HUES64 (cell line): ENCODE measurements around the gene UBE2B.
"Not testable (repeated sequence)": the region's sequence is repeated elsewhere in the genome, so short reads cannot be mapped to it uniquely, and the experiment has no call there.

Experiments
- H3K27ac ChIP-seq: 2 replicates; pipeline ENCODE4 v1.7.0; 2013; ENCODE audit warnings: low read depth, low read length, inconsistent platforms
- H3K27me3 ChIP-seq: 2 replicates; pipeline ENCODE4 v1.6.1; 2013; ENCODE audit warnings: mild to moderate bottlenecking, low read length; ENCODE audit not compliant: insufficient read depth
- H3K36me3 ChIP-seq: 2 replicates; pipeline ENCODE4 v1.6.1; 2013; ENCODE audit warnings: mild to moderate bottlenecking, low read length; ENCODE audit not compliant: insufficient read depth
- H3K4me1 ChIP-seq: 2 replicates; pipeline ENCODE4 v1.6.1; 2013; ENCODE audit warnings: mild to moderate bottlenecking, low read length, moderate library complexity; ENCODE audit not compliant: insufficient read depth
- H3K4me3 ChIP-seq: 2 replicates; pipeline ENCODE4 v1.5.1; 2013; ENCODE audit warnings: mild to moderate bottlenecking, low read length, moderate library complexity
- H3K9ac ChIP-seq: 2 replicates; pipeline ENCODE4 v1.6.1; 2013; ENCODE audit warnings: mild to moderate bottlenecking, low read depth, low read length
- H3K9me3 ChIP-seq: 2 replicates; pipeline ENCODE4 v1.6.1; 2013; ENCODE audit warnings: low read depth, low read length; ENCODE audit not compliant: insufficient read depth
- WGBS: fragments of 150-250, 120-280 bp; methylation state at CpG from one replicate; pipeline ENCODE4 v1.1.7; 2013; ENCODE audit warnings: missing lambda C conversion rate; 5-methylcytosine and 5-hydroxymethylcytosine counted together

UBE2B gene

DNA sequence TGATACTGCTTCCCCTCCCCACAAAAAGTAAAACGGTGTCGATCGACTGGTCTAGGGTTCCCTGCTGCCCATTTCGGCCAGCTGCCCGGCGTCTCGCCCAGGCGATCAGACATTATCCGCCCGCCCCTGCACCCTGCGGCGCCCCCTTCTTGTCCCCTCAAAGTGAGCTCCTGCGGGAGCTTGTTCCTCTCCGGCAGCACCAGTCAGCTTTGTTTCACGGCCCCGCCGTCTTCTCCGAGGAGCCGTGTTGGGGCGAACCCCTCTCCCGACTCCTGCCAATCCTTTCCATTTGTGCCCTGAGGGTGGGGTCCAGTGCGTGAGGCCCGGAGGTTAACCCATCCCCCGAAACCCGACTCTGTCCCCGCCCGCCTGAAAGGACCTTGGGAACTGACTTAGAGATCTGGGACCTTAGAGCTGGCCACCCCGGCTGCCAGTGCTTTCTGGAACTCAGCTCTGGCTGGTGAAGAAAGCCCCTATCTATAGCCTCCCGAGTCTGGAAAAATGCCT, 518 bp downstream of the UBE2B start:
- peaks cover 24% of the 10 kb centered on the region for H3K36me3 ChIP-seq
- peak overlapping the region; percentile 99 for H3K27ac ChIP-seq
- peak overlapping the region; percentile 95 for H3K9ac ChIP-seq
- WGBS: under 1% methylated on average over 29 of the region's 29 CpGs
- H3K27me3 ChIP-seq: no peaks in the 10 kb centered on the region
- H3K4me1 ChIP-seq: peaks cover 11% of the 10 kb centered on the region
- no peaks in the 10 kb centered on the region; the same call in 1 of the 2 replicates for H3K9me3 ChIP-seq
- peak overlapping the region; percentile 95 for H3K4me3 ChIP-seq

DNA sequence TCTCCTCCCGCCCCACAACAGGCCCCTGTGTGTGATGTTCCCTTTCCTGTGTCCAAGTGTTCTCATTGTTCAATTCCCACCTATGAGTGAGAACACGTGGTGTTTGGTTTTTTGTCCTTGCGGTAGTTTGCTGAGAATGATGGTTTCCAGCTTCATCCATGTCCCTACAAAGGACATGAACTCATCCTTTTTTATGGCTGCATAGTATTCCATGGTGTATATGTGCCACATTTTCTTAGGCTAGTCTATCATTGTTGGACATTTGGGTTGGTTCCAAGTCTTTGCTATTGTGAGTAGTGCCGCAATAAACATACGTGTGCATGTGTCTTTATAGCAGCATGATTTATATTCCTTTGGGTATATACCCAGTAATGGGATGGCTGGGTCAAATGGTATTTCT, 2.3 kb downstream of the UBE2B start:
- not testable (repeated sequence) for H3K9ac ChIP-seq, H3K9me3 ChIP-seq, H3K4me3 ChIP-seq, H3K27me3 ChIP-seq, H3K27ac ChIP-seq
- H3K36me3 ChIP-seq: peaks cover 38% of the 10 kb centered on the region
- H3K4me1 ChIP-seq: peaks cover 11% of the 10 kb centered on the region
- 93% methylated on average over 1 of the region's 5 CpGs for WGBS

DNA sequence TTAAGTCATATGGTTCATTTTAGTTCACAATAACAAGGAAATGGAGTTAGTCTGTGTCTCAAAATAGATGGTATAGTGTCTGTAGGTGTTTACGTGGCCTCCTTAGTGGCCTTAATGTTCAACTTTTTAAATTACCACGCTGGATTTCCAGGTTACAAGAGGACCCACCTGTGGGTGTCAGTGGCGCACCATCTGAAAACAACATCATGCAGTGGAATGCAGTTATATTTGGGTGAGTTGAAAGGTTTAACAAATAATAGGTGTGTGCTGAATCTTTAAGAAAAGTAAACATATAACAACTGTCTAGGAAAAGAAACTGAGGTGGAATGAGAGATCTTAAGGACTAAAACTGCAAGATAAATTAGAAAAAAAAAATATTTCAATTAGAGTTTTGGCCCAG, 2.9 kb downstream of the UBE2B start:
- H3K9me3 ChIP-seq: no peaks in the 10 kb centered on the region
- peaks cover 11% of the 10 kb centered on the region for H3K4me1 ChIP-seq
- H3K4me3 ChIP-seq: no peak overlapping the region
- 94% methylated on average over 3 of the region's 3 CpGs for WGBS
- no peaks in the 10 kb centered on the region for H3K27me3 ChIP-seq
- no peak overlapping the region for H3K9ac ChIP-seq
- H3K27ac ChIP-seq: no peak overlapping the region
- H3K36me3 ChIP-seq: peaks cover 42% of the 10 kb centered on the region

DNA sequence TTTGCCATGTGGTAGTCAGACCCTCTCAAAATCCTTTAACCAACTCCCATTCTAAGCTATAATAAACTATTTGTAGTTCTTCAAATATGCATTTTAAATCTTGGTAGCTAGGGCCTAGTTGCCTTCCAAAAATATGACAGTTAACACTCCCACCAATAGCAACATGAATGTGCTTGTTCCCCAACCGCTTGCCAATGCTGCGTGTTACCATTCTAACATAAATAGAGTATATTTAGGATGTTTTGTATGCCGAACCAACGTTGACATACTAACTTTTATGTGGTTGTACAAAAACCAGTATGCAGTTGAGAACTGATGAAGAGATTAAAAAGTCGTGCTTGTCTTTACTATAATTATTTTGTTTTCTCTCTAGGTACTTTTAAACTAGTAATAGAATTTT, 9.0 kb downstream of the UBE2B start:
- no peak overlapping the region for H3K9ac ChIP-seq
- no peaks in the 10 kb centered on the region for H3K9me3 ChIP-seq
- H3K4me3 ChIP-seq: no peak overlapping the region
- H3K27me3 ChIP-seq: no peaks in the 10 kb centered on the region
- peaks cover 87% of the 10 kb centered on the region for H3K36me3 ChIP-seq
- no peak overlapping the region for H3K27ac ChIP-seq
- no peaks in the 10 kb centered on the region for H3K4me1 ChIP-seq
- 97% methylated on average over 4 of the region's 5 CpGs for WGBS

DNA sequence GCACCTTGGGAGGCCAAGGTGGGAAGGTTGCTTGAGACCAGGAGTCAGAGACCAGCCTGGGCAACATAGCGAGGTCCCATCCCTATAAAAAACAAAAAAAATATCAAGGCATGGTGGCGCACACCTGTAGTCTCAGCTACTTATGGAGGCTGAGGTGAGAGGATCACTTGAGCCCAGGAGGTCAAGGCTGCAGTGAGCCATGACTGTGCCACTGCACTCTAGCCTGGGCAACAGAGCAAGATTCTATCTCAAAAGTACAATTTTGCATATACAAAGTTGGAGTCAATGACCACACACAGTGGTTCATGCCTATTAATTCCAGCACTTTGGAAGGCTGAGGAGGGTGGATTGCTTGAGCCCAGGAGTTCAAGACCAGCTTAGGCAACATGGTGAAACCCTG, 10.8 kb downstream of the UBE2B start:
- 95% methylated on average over 2 of the region's 2 CpGs for WGBS
- H3K36me3 ChIP-seq: peaks cover 87% of the 10 kb centered on the region
- not testable (repeated sequence) for H3K27ac ChIP-seq, H3K4me3 ChIP-seq, H3K9ac ChIP-seq, H3K4me1 ChIP-seq, H3K27me3 ChIP-seq, H3K9me3 ChIP-seq

DNA sequence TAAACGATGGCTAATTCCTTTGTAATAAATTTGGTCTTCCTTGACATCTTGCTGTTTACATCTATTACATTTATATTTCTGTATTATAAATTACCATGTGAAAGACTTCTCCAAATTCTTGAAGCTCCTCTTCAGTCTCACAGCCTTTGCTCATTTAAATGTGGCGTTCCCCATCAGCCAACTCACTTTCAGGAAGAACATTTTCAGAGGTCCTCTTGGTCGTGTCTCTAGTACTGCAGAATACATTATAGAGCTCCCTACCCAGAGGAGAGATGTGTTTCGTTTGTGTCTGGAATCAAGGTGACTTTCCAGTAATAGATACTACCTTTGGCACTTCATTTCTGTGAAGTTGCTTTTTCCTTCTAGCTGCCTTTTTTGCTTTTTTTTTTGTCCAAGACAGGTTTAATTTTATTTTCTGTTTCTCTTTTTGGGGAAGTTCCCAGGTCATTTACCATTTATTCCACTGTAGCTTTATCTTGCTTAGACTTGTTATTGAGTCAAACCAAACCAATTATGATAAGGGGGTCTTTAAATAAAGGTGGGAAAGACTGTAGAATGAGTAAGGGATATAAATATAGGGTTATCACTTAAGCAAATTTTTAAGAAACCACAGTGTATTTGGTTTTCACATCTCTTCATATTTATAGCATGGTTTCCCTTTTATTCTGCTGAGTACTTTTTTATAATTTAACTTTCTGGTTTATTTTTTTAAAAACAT, 12.8 kb downstream of the UBE2B start:
- Histone ChIP-seq H3K9me3 (no peaks in the 10 kb centered on the region), H3K27me3 (no peaks in the 10 kb centered on the region), H3K9ac (no peak overlapping the region), H3K4me1 (no peaks in the 10 kb centered on the region), H3K36me3 (peaks cover 92% of the 10 kb centered on the region), H3K4me3 (no peak overlapping the region), H3K27ac (no peak overlapping the region)
- WGBS: 96% methylated on average over 3 of the region's 4 CpGs

DNA sequence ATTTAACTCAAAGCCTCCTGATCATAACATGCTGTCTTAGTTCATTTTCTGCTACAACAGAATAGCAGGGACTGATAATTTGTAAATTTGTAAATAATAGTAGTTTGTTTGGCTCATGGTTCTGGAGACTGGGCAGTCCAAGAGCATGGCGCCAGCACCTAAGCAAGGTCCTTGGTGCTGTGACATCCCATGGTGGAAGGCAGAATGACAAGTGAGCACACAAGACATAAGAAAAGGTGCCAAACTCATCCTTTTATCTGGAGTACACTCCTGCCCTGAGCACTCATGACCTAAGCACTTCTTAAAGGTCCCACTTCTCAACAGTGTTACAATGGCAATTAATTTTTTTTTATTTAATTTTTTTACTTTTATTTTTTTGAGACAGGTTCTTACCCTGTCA, 16.1 kb downstream of the UBE2B start:
- Histone ChIP-seq H3K27ac (no peak overlapping the region), H3K9ac (no peak overlapping the region), H3K27me3 (no peaks in the 10 kb centered on the region), H3K4me1 (no peaks in the 10 kb centered on the region), H3K36me3 (peaks cover 95% of the 10 kb centered on the region), H3K4me3 (no peak overlapping the region), H3K9me3 (no peaks in the 10 kb centered on the region)
- 96% methylated on average over 1 of the region's 1 CpG for WGBS

DNA sequence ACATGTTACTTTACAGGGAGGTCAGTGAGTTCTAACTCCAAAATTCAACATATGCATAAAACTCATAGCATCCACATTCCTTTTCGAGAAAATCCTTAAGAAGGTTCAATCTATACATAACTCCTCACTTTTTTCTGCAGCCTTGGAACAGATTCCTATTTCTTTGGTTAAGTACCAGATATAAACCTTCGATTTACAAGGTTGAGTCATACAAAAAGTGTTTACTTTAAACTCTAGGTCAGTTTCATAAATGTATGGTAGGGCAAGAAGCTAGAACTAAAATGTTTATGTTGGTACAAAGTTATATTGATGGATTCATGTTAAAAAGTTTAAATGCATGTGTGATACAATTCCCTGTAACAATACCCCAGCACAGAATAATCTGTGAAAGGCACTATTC, 20.9 kb downstream of the UBE2B start:
- Histone ChIP-seq H3K9me3 (no peaks in the 10 kb centered on the region), H3K9ac (no peak overlapping the region), H3K4me3 (no peak overlapping the region), H3K27ac (no peak overlapping the region), H3K4me1 (peaks cover 18% of the 10 kb centered on the region; the same call in 1 of the 2 replicates), H3K27me3 (no peaks in the 10 kb centered on the region), H3K36me3 (peaks cover 90% of the 10 kb centered on the region)
- WGBS: 94% methylated on average over 2 of the region's 2 CpGs

DNA sequence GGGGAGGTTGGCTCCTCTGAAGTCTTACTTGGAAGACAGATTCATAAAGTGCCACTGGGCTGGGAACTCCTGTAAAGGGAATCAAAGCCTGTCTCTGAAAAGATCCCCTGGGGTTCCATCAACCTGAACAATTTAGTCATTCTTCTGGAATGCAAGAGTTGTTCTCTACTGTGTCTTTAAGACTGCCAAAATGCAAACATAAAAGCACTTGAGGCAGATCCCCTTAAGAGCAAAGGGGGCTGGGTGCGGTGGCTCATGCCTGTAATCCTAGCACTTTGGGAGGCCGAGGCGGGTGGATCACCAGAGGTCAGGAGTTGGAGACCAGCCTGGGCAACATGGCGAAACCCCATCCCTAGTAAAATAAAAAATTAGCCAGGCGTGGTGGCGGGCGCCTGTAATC, 23.6 kb downstream of the UBE2B start:
- no peaks in the 10 kb centered on the region for H3K27me3 ChIP-seq
- 84% methylated on average over 7 of the region's 7 CpGs for WGBS
- H3K4me1 ChIP-seq: peaks cover 18% of the 10 kb centered on the region; the same call in 1 of the 2 replicates
- H3K27ac ChIP-seq: peak overlapping the region; percentile 67; the same call in 1 of the 2 replicates
- H3K9ac ChIP-seq: no peak overlapping the region; the same call in 1 of the 2 replicates
- H3K4me3 ChIP-seq: no peak overlapping the region
- H3K9me3 ChIP-seq: no peaks in the 10 kb centered on the region
- peaks cover 77% of the 10 kb centered on the region for H3K36me3 ChIP-seq

DNA sequence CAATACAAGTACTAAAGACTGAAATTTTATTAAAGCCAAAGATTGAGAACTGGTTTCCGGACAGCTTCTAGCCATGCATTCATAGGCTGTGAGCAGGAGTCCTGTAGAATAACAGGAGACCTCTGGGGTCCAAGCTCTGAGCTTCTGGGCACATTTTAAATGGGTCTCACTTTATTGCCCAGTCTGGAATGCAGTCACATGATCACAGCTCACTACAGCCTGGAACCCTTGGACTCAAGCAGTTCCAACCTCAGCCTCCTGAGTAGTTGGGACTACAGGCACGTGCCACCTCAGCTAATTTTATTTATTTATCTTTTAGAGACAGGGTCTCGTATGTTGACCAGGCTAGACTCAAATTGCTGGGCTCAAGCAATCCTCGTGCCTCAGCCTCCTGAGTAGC, 24.9 kb downstream of the UBE2B start:
- 92% methylated on average over 4 of the region's 4 CpGs for whole genome bisulfite sequencing
- Histone ChIP-seq H3K4me3 (no peak overlapping the region), H3K27ac (no peak overlapping the region), H3K9ac (no peak overlapping the region), H3K9me3 (no peaks in the 10 kb centered on the region), H3K27me3 (no peaks in the 10 kb centered on the region), H3K4me1 (peaks cover 18% of the 10 kb centered on the region; the same call in 1 of the 2 replicates), H3K36me3 (peaks cover 70% of the 10 kb centered on the region)

DNA sequence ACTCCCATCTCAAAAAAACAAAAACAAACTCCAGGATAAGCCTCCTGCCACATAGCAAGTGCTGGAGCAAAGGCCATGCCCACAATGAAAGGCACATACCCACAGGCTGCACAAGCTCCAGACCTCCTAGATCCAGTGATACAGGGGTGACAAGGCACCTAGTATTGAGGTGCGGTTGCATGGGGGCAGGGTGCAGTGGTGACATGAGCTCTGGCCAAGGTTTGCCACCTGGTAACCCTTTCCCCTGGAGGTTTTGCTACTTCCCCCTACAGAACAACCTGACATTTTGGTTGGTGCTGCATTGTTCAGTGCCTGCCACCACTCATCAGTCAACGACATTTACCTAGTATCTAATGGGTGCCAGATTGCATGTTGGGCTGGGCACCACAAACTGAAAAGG, 25.8 kb downstream of the UBE2B start:
- Histone ChIP-seq H3K36me3 (peaks cover 70% of the 10 kb centered on the region), H3K27me3 (no peaks in the 10 kb centered on the region), H3K4me3 (no peak overlapping the region), H3K9me3 (no peaks in the 10 kb centered on the region), H3K9ac (no peak overlapping the region), H3K27ac (no peak overlapping the region), H3K4me1 (peaks cover 18% of the 10 kb centered on the region; the same call in 1 of the 2 replicates)
- whole genome bisulfite sequencing: 96% methylated on average over 2 of the region's 2 CpGs
